Activated T-helper 1 cell treated with anti-CD3 and anti-CD28 coated beads, Interleukin-12 subunit alpha, Interleukin-12 subunit beta, Interleukin-2, Interleukin-4 antibody, amounts not matched to agents 30 ng/mL and 10 ng/mL and 1 ng/mL, durations not matched to agents 14 hours and 24 hours and 36 hours (primary cell): ENCODE data around the gene LRP1B. TPM values are rescaled to one million over a fixed set of nuclear protein-coding genes. Genes with fewer than 3 reads are reported as not detected.

ENCODE experiments used
- DNase-seq: peaks from one replicate; pipeline ENCODE4 v3.0.0; 2021; ENCODE audit warnings: low spot score
- H3K27ac Mint-ChIP-seq: one replicate; pipeline ENCODE4 v1.8.0; 2021; ENCODE audit warnings: mild to moderate bottlenecking, mixed read lengths
- H3K27me3 Mint-ChIP-seq: one replicate; pipeline ENCODE4 v1.8.0; 2022; ENCODE audit warnings: mild to moderate bottlenecking, moderate library complexity, mixed read lengths; ENCODE audit not compliant: insufficient read depth
- H3K36me3 Mint-ChIP-seq: one replicate; pipeline ENCODE4 v1.8.0; 2021; ENCODE audit warnings: low read depth, mixed read lengths
- H3K4me1 Mint-ChIP-seq: one replicate; pipeline ENCODE4 v1.8.0; 2021; ENCODE audit warnings: low read depth, mixed read lengths
- H3K4me3 Mint-ChIP-seq: one replicate; pipeline ENCODE4 v1.8.0; 2021; ENCODE audit warnings: mild to moderate bottlenecking, moderate library complexity, mixed read lengths
- H3K9me3 Mint-ChIP-seq: one replicate; pipeline ENCODE4 v1.8.0; 2021; ENCODE audit warnings: mixed read lengths
- intact Hi-C: fragments of 100-400 bp; cut with micrococcal nuclease; formaldehyde crosslinking; loops from one replicate; pipeline ENCODE4 v1.15.1; 2024
- total RNA-seq: library from RNA; stranded (reverse); gene quantifications from 2 replicates; pipeline ENCODE4 v1.2.3, GENCODE V29; 2022

Gene LRP1B
- total RNA-seq, 1 donor from 2014 or later, result not detected

DNA sequence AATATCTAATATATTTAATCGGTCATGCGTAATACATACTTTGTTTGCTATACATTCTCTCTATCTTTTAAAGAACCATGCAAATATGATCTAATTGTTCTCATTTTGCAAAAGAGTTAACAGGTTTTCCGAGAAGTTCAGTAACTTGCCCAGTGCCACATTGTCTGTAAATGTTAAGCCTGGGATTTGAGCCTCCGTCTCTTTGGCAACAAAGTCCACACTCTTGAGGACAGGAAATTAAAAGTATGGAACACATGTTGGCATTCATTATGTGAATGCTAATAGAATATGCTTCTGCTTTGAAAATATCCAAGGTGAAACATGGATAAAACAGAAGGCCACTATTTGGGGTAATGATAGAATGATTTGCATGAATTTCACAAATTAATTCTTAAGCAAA, 85.2 kb downstream of the LRP1B start:
- DNase-seq, result no peak
- H3K27ac Mint-ChIP-seq, result no peak overlapping the region
- H3K27me3 Mint-ChIP-seq, result no peaks in the 10 kb centered on the region
- H3K4me1 Mint-ChIP-seq, result no peaks in the 10 kb centered on the region
- no peak overlapping the region for H3K4me3 Mint-ChIP-seq
- intact Hi-C loops, result no loop called here
- no peaks in the 10 kb centered on the region for H3K9me3 Mint-ChIP-seq
- H3K36me3 Mint-ChIP-seq, result no peaks in the 10 kb centered on the region

DNA sequence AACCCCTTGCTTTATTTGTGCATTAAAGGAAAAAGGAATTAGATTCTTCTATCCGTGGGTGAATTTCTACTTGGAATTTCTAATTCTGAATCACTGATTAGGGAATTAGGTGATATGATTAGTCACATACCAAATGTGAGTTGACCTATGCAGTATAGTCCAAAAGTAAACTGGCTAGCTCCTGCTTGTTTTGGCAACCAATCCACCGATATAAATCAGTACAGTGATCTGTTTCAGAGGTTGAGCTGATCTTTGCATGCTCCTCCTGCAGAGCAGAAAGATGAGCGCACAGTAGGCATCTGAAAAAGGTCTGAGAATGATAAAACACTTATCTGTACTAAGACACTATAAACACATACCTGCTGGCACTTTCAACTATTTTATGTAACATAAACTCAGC, 86.6 kb downstream of the LRP1B start:
- Mint-ChIP-seq H3K9me3 (no peaks in the 10 kb centered on the region), H3K4me1 (no peaks in the 10 kb centered on the region), H3K36me3 (no peaks in the 10 kb centered on the region), H3K27ac (no peak overlapping the region), H3K27me3 (no peaks in the 10 kb centered on the region), H3K4me3 (no peak overlapping the region)
- intact Hi-C loops, result no loop called here
- no peak for DNase-seq

DNA sequence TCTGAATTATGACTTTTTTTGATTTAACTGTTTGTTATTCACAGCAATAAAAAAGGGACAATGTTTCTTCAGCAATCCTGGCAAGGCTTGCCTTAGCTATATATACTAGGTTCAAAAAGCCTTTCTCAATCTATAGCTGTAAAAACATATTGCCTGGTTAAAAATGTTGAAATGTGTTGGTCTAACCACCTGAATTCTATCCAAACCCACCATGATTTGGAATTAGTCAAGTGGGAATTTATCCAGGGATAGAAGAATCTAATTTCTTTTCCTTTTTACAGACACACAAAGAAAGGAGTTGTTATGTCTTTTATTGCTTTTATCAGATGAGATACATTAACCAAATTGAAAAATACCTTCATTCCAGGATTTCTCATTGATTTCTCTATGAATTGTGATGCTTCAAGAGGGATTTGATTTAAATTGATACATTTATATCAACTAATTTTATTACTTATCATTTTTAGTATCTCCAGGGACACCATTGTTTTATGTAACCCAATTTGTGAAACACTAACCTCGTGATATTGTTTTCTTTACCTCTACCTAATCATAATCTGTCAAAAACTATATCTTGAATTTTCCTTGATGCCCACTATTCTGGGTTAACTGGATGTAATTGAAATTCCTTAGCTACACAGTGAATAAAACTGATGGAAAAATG, 88.1 kb downstream of the LRP1B start:
- Mint-ChIP-seq H3K4me3 (no peak overlapping the region), H3K9me3 (no peaks in the 10 kb centered on the region), H3K27me3 (no peaks in the 10 kb centered on the region), H3K4me1 (no peaks in the 10 kb centered on the region), H3K27ac (no peak overlapping the region), H3K36me3 (no peaks in the 10 kb centered on the region)
- intact Hi-C loops, result no loop called here
- no peak for DNase-seq

DNA sequence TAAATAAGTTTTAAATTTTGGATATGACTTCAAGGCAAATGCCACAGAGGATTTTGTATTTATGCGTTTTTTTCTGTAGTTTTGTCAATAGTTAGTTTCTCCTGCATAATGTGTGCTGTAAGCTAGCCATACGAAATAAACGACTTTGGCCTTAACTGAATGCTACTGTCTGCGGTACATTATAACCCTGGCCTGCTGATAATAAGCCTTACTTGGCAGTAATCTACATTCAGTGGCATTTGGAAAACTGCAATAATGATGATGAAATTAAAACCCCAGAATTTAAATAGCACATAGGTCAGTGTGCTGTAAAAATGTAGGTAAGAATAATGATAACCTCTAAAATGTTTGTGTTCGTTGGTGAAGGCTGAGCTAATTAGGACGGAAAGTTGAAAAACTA, 88.8 kb downstream of the LRP1B start:
- H3K9me3 Mint-ChIP-seq, result no peaks in the 10 kb centered on the region
- H3K27ac Mint-ChIP-seq, result no peak overlapping the region
- intact Hi-C loops, result no loop called here
- no peaks in the 10 kb centered on the region for H3K4me1 Mint-ChIP-seq
- H3K4me3 Mint-ChIP-seq, result no peak overlapping the region
- no peaks in the 10 kb centered on the region for H3K27me3 Mint-ChIP-seq
- no peak for DNase-seq
- no peaks in the 10 kb centered on the region for H3K36me3 Mint-ChIP-seq

DNA sequence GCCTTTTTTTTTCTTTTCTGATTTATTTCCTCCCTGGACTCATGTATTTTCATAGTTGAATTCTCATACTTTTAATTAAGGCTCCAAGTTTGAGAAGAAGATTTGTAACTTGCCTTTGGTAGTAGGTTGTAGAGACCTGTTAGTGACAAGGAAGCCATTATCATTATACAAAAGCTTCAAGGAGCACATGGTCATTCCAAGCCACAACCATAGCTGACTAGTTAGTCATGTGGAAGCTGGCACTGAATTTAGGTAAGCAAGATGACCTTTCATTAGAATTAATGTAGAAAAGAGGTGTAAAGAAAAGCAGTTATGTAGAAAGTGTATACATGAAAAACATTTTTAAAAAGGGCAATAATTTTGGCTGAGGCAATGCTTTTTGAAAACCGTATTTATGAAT, 89.7 kb downstream of the LRP1B start:
- H3K27ac Mint-ChIP-seq, result no peak overlapping the region
- no peaks in the 10 kb centered on the region for H3K36me3 Mint-ChIP-seq
- H3K4me1 Mint-ChIP-seq, result no peaks in the 10 kb centered on the region
- H3K9me3 Mint-ChIP-seq, result no peaks in the 10 kb centered on the region
- no peak for DNase-seq
- H3K27me3 Mint-ChIP-seq, result no peaks in the 10 kb centered on the region
- no peak overlapping the region for H3K4me3 Mint-ChIP-seq
- intact Hi-C loops, result no loop called here

DNA sequence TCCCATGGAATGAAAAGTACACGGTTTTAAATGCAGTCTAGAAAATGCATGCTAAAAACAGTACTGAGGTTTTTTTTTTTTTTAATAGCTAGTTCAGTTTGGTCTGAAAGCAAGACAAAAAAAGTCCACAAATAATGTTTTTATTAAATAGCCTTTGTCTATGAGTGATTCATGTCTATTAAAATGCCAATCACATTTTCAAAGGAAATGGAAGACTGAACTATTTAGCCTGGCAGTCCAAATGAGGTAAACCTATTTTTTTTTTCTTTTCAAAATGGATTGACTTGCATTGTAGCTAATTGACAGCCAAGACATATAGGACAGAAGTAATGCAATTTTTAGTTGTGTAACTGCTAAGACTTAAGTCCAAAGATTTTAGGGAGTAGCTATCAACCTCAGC, 90.3 kb downstream of the LRP1B start:
- no peak overlapping the region for H3K4me3 Mint-ChIP-seq
- no peaks in the 10 kb centered on the region for H3K36me3 Mint-ChIP-seq
- H3K9me3 Mint-ChIP-seq, result no peaks in the 10 kb centered on the region
- H3K4me1 Mint-ChIP-seq, result no peaks in the 10 kb centered on the region
- DNase-seq, result no peak
- H3K27ac Mint-ChIP-seq, result no peak overlapping the region
- no peaks in the 10 kb centered on the region for H3K27me3 Mint-ChIP-seq
- intact Hi-C loops, result no loop called here

DNA sequence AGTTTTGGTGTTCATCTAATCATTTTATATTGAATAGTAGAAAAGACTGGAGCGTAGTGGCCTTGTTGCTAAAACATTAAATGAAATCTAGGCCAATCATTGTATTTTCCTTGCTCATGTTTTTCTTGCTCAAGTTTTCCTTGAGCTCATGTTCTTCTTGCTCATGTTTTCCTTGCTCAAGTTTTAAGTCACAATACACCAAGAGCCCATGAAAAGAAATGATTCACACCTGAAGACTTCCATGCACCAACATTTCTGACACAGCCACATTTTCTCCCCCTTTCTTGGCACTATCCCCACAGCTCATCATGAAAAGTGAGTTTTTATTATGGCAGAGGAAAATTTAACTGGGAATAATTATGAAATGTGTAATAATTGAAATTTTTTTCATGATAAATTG, 92.0 kb downstream of the LRP1B start:
- no peak for DNase-seq
- no peak overlapping the region for H3K4me3 Mint-ChIP-seq
- H3K9me3 Mint-ChIP-seq, result no peaks in the 10 kb centered on the region
- H3K27me3 Mint-ChIP-seq, result no peaks in the 10 kb centered on the region
- H3K36me3 Mint-ChIP-seq, result no peaks in the 10 kb centered on the region
- intact Hi-C loops, result no loop called here
- H3K27ac Mint-ChIP-seq, result no peak overlapping the region
- no peaks in the 10 kb centered on the region for H3K4me1 Mint-ChIP-seq

DNA sequence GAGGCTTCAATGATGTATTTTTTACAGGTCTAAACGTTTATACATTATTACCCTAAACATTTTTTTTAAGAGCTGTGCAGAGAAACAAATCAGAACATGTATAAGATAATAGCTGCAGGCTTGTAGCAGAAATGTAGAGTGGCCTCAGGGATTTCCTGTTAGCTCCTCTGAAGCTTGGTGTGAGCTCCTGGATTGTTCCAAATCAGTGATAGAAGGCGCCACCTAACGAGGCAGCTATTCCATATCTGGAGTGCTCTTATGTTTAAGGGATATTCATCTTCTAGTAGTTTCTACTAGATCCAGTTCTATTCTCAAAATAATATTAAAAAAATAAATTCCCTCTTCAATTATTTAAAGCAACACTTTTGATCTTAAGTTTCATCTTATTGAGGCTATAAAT, 93.1 kb downstream of the LRP1B start:
- intact Hi-C loops, result no loop called here
- no peaks in the 10 kb centered on the region for H3K9me3 Mint-ChIP-seq
- DNase-seq, result no peak
- H3K4me3 Mint-ChIP-seq, result no peak overlapping the region
- no peaks in the 10 kb centered on the region for H3K36me3 Mint-ChIP-seq
- no peaks in the 10 kb centered on the region for H3K27me3 Mint-ChIP-seq
- no peak overlapping the region for H3K27ac Mint-ChIP-seq
- H3K4me1 Mint-ChIP-seq, result no peaks in the 10 kb centered on the region

DNA sequence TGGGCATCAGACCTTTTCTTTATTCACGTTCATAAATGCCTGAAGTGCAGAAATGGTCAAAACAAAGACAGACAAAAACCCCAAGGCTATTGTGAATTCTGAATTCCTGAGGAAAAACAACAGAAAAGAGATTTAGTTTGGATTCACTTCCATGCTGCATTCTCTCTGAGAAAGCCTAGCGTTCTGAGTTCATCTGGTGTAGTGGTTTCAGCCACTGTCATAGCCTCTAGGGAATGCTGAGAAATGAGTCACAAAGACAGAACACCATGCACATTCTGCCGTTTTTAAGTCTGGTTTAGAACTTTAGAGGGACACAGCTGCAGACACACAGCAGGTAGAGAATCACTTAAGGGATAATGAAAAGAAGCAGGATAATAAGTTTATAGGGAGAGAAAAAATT, 93.8 kb downstream of the LRP1B start:
- Mint-ChIP-seq H3K4me1 (no peaks in the 10 kb centered on the region), H3K36me3 (no peaks in the 10 kb centered on the region), H3K9me3 (no peaks in the 10 kb centered on the region), H3K27me3 (no peaks in the 10 kb centered on the region), H3K4me3 (no peak overlapping the region), H3K27ac (no peak overlapping the region)
- intact Hi-C loops, result no loop called here
- no peak for DNase-seq

DNA sequence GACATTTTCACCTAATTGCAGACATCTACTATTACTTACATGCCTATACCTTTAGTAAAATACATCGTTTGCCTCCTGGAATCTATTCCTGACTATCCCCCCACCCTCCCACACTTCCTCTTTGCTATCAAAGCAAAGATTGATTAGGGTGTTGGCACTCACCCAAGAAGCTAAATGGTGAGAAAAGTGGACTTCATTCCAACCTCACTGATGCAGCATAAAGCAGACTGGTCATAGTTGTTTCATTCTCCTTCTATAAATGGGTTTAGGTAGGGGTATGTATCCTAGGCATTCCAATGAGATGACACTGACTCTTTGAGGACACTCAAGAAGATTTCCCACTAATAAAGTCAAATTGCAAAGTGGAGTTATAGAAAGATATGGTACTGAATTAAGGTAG, 97.4 kb downstream of the LRP1B start:
- H3K4me1 Mint-ChIP-seq, result no peaks in the 10 kb centered on the region
- no peaks in the 10 kb centered on the region for H3K27me3 Mint-ChIP-seq
- intact Hi-C loops, result no loop called here
- H3K27ac Mint-ChIP-seq, result no peak overlapping the region
- no peaks in the 10 kb centered on the region for H3K9me3 Mint-ChIP-seq
- no peaks in the 10 kb centered on the region for H3K36me3 Mint-ChIP-seq
- no peak for DNase-seq
- H3K4me3 Mint-ChIP-seq, result no peak overlapping the region

DNA sequence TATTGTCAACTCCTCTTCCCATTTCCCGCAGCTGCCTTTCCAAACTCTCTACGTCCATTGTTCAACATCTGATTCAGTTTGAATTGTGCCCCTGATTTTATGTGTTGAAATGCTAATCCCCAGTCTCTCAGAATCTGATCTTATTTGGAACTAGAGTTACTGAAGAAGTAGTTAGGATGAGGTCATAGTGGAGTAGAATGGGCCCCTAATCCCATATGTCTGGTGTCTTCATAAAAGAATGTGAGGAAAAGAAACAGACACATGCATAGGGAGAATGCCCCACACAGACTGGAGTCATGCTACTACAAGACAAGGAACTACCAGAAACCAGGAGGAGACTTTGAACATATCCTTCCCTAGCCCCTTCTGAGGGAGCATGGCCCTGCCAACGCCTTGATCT, 99.2 kb downstream of the LRP1B start:
- no peaks in the 10 kb centered on the region for H3K36me3 Mint-ChIP-seq
- intact Hi-C loops, result no loop called here
- H3K9me3 Mint-ChIP-seq, result no peaks in the 10 kb centered on the region
- H3K4me1 Mint-ChIP-seq, result no peaks in the 10 kb centered on the region
- no peak overlapping the region for H3K4me3 Mint-ChIP-seq
- DNase-seq, result no peak
- no peak overlapping the region for H3K27ac Mint-ChIP-seq
- no peaks in the 10 kb centered on the region for H3K27me3 Mint-ChIP-seq

DNA sequence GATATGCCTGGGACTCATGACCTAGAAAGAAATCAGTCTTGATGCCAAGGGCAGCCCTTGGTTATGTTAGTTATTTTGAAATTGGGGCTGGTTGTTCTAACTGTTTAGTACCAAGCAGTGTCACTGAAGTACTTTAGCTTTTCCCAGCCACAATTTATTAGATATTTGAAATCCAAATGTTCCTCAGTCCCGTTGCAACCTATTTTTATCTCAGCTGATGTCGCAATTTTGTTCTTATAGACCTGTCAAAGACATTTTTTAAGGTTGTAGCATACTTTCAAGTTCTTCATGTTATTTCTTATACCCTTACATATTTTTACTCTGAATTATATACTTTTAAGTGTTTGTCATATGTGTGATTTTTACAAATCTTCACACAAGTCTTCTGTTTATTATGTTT, 100.1 kb downstream of the LRP1B start:
- Mint-ChIP-seq H3K36me3 (no peaks in the 10 kb centered on the region), H3K4me3 (no peak overlapping the region), H3K9me3 (no peaks in the 10 kb centered on the region), H3K27ac (no peak overlapping the region), H3K27me3 (no peaks in the 10 kb centered on the region), H3K4me1 (no peaks in the 10 kb centered on the region)
- intact Hi-C loops, result no loop called here
- DNase-seq, result no peak

DNA sequence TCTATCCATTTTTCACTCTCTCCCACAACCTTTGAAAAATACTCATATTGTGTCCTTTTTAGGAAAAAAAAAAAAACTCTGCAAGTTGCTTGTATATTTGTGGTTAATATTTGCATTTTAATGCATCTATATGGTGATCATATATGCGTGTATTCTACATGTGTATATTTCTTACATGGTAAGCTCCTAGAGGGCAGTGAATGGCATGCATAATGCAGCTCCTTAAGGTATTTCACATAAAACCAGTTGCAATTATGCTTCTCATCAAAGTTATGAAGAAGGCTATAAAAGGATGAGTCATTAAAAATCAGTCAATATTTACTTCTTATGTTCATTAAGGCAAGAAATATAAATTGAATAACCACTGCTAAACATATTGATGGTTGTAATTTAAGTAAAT, 100.8 kb downstream of the LRP1B start:
- no peak for DNase-seq
- H3K4me3 Mint-ChIP-seq, result no peak overlapping the region
- H3K27ac Mint-ChIP-seq, result no peak overlapping the region
- H3K36me3 Mint-ChIP-seq, result no peaks in the 10 kb centered on the region
- intact Hi-C loops, result no loop called here
- no peaks in the 10 kb centered on the region for H3K27me3 Mint-ChIP-seq
- no peaks in the 10 kb centered on the region for H3K9me3 Mint-ChIP-seq
- no peaks in the 10 kb centered on the region for H3K4me1 Mint-ChIP-seq

DNA sequence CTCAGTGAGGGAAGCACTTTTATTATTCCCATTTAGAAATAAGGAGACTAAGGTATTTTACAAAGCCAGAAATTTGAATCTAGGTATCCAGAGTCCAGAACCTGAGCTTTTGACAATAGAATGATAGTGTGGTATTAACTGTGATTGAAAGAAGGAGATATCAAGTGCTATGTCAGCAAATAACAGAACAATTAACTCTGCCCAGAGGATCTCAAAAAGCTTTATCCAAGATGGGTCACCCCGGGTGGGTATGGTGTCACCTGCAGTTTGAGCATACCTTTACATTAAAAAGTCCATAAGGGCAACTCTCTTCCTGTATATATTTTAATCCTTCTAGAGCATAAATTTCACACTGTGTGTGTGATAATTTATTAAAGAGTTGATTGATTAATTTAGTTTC, 105.4 kb downstream of the LRP1B start:
- no peak for DNase-seq
- Mint-ChIP-seq H3K9me3 (no peaks in the 10 kb centered on the region), H3K4me1 (no peaks in the 10 kb centered on the region), H3K36me3 (no peaks in the 10 kb centered on the region), H3K27ac (no peak overlapping the region), H3K27me3 (no peaks in the 10 kb centered on the region), H3K4me3 (no peak overlapping the region)
- intact Hi-C loops, result no loop called here
